ENCODE data around the gene FGR.
A peak's percentile ranks its signal among the peaks of the same experiment; 100 is the strongest.

The FGR gene

DNA sequence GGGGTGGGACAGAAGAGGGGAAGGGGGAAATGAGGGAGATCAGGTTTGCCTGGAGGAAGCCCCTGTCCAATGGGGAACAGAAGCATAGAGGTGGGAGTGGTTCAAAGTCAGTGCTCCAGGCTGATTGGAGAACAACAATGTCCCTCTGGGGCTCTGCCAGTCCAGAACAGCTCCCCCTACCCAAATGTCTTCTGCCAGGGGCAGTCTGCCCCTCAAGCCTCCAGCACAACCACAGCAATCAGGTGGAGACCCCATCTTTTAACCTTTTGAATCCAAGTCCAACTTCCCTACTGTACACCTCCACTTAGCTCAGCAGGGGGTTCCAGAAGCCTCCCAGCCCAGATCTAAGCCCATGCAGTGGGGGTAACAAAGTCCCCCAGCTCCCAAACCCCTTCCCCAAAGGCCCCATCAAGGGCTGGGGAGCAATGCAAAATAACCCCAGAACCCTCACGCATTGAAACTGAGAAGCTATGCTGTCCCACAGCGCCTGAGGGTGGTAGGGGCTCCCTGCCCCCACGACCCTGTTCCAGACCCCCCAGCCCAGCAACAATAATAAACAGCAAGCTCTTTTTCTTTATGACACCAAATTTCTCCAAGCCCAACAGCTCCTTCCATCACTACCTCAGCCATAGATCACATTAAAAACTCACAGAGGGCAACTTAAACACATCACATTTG is 34.3 kb downstream of the FGR start:
- Histone ChIP-seq H3K36me3 (replicated peaks in 1 of 2; ENCODE audit: control insufficient read depth in 2 of 2, insufficient read depth in 2 of 2, low read length in 2 of 2) (peaks cover 0 to 19% of the 10 kb centered on the region in 2 donors), H3K9ac (ENCODE audit: low read depth, low read length, poor library complexity) (no peak overlapping the region), H3K27me3 (ENCODE audit: control insufficient read depth in 3 of 3, insufficient read depth in 3 of 3, low read depth in 1 of 3, low read length in 3 of 3) (no peaks in the 10 kb centered on the region), H3K4me3 (ENCODE audit: low read length in 2 of 2) (peak overlapping the region in 1 of 2 donors; percentile 84), H2BK15ac (ENCODE audit: low read length) (no peak overlapping the region), H2AK5ac (ENCODE audit: low read depth, low read length) (peak overlapping the region; percentile 77), H3K79me1 (ENCODE audit: low read depth, low read length) (peaks cover 34% of the 10 kb centered on the region), H2BK120ac (ENCODE audit: low read depth, low read length) (no peak overlapping the region), H4K8ac (ENCODE audit: low read depth, low read length) (no peak overlapping the region), H3K4ac (ENCODE audit: low read length) (no peak overlapping the region), H3K27ac (replicated peaks; ENCODE audit: low read length) (no peak overlapping the region), H3K4me1 (ENCODE audit: control insufficient read depth in 2 of 2, insufficient read depth in 1 of 2, low read depth in 1 of 2, low read length in 2 of 2) (peaks cover 64 to 73% of the 10 kb centered on the region in 2 donors), H3K18ac (ENCODE audit: low read length) (no peak overlapping the region), H3K9me3 (replicated peaks in 1 of 2; ENCODE audit: control insufficient read depth in 2 of 2, insufficient read depth in 1 of 2, low read depth in 1 of 2, low read length in 2 of 2) (no peaks in the 10 kb centered on the region), H3K23ac (ENCODE audit: low read depth, low read length, poor library complexity) (no peak overlapping the region), H2BK5ac (ENCODE audit: low read length) (no peak overlapping the region), H3K14ac (ENCODE audit: low read length) (no peak overlapping the region), H2BK12ac (ENCODE audit: low read length) (no peak overlapping the region), H3K4me2 (ENCODE audit: insufficient read depth, low read length, poor library complexity, severe bottlenecking) (no peak overlapping the region), H2AFZ (ENCODE audit: low read length) (no peak overlapping the region), H4K91ac (ENCODE audit: low read depth, low read length, poor library complexity) (no peak overlapping the region)
- no CpG with 5 or more reads among the region's 3 CpGs for WGBS, 2 donors (ENCODE audit: extremely low coverage in 2 of 2, insufficient read length in 2 of 2, insufficient replicate concordance in 1 of 2)
- no peak for DNase-seq (ENCODE audit: low spot score)

DNA sequence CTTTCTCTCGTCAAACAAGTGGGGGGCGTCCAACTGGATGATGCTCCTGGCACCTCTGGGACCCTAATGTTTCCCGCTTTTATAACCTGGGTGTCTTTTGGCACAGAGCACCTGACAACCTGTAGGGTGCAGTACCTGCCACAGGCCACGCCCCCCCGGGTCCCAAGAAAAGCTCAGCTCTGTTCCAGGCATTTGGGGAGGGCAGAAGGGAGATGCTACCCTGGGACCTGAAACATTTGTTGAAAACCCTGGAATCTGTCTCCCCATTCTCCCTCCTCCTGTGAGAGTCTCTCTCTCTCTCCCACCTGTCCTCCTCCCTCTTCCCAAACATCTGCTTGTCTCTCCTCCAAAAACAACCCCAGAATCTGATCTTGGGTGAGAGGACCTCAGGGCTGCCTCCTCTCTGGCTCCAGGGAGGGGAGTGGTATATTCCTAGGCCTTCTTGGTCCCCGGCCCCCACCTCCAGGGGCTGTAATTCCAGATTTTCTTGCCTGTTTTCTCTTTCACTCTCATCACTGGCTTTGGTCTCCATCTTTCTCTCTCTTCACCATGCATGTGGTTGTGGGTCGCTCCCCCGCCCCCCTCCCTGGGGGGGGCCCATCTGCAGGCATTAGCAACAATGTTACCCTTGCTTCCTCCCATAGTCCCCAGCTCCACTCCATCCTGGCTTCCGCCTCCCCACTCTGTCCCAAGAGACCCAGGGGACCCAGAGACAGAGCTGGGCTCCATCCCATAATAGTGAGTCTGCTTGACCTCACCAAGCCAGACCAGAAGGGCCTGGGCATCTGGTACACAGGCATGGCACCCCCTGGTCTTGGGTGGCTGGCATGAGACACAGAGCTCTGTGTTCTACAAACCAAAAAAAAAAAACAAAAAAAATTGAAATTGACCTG is 35.1 kb downstream of the FGR start:
- no peak overlapping the region for H4K91ac ChIP-seq (ENCODE audit: low read depth, low read length, poor library complexity)
- no peak overlapping the region for H3K4me3 ChIP-seq (ENCODE audit: low read length in 2 of 2)
- no peak overlapping the region for H3K14ac ChIP-seq (ENCODE audit: low read length)
- no peak overlapping the region for H2BK15ac ChIP-seq (ENCODE audit: low read length)
- H3K4me1 ChIP-seq (ENCODE audit: control insufficient read depth in 2 of 2, insufficient read depth in 1 of 2, low read depth in 1 of 2, low read length in 2 of 2), result peaks cover 64 to 76% of the 10 kb centered on the region in 2 donors
- H3K36me3 ChIP-seq (replicated peaks in 1 of 2; ENCODE audit: control insufficient read depth in 2 of 2, insufficient read depth in 2 of 2, low read length in 2 of 2), result peaks cover 2 to 25% of the 10 kb centered on the region in 2 donors
- peaks cover 36% of the 10 kb centered on the region for H3K79me1 ChIP-seq (ENCODE audit: low read depth, low read length)
- H3K18ac ChIP-seq (ENCODE audit: low read length), result no peak overlapping the region
- no peak overlapping the region for H2AFZ ChIP-seq (ENCODE audit: low read length)
- H3K9ac ChIP-seq (ENCODE audit: low read depth, low read length, poor library complexity), result no peak overlapping the region
- H4K8ac ChIP-seq (ENCODE audit: low read depth, low read length), result no peak overlapping the region
- H2BK120ac ChIP-seq (ENCODE audit: low read depth, low read length), result no peak overlapping the region
- WGBS, 2 donors (ENCODE audit: extremely low coverage in 2 of 2, insufficient read length in 2 of 2, insufficient replicate concordance in 1 of 2), result no CpG with 5 or more reads among the region's 9 CpGs
- peak overlapping the region; percentile 37 for H3K4me2 ChIP-seq (ENCODE audit: insufficient read depth, low read length, poor library complexity, severe bottlenecking)
- H3K4ac ChIP-seq (ENCODE audit: low read length), result no peak overlapping the region
- no peak for DNase-seq (ENCODE audit: low spot score)
- no peaks in the 10 kb centered on the region for H3K9me3 ChIP-seq (replicated peaks in 1 of 2; ENCODE audit: control insufficient read depth in 2 of 2, insufficient read depth in 1 of 2, low read depth in 1 of 2, low read length in 2 of 2)
- H3K23ac ChIP-seq (ENCODE audit: low read depth, low read length, poor library complexity), result peak overlapping the region; percentile 47
- no peaks in the 10 kb centered on the region for H3K27me3 ChIP-seq (ENCODE audit: control insufficient read depth in 3 of 3, insufficient read depth in 3 of 3, low read depth in 1 of 3, low read length in 3 of 3)
- H3K27ac ChIP-seq (replicated peaks; ENCODE audit: low read length), result peak overlapping the region; percentile 60
- peak overlapping the region; percentile 51 for H2AK5ac ChIP-seq (ENCODE audit: low read depth, low read length)
- peak overlapping the region; percentile 54 for H2BK5ac ChIP-seq (ENCODE audit: low read length)
- H2BK12ac ChIP-seq (ENCODE audit: low read length), result no peak overlapping the region

DNA sequence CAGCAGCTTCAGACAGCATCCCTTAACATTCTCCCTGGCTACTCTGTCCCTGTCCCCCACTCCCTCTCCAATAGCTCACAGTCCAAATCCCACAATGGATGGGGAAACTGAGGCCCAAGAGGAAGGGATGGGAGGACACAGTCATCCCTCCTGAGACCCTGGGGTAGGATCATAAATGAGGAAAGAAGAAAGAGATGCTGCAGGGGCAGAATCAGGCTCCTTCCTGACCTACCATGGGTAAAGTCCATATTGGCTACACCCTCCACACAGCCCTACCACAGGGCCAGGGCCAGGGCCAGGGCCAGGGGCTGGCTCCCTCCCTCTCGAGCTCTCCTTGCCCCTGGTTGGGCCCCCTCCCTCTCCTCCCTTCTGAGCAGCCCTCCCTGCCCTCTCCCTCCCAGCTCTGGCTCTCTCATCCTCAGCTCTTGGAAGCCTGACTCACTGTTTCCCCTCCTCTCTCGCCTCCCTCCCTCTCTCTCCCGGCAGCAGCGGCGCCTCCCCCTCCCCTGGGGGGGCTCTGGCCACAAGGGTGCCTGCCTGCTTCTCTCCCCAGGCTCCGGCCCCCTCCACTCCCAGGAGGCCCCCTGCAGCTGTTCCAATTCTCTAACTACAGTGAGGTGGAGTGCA is 36.0 kb downstream of the FGR start:
- DNase-seq (ENCODE audit: low spot score), result no peak
- peak overlapping the region; percentile 30 for H2BK120ac ChIP-seq (ENCODE audit: low read depth, low read length)
- peak overlapping the region; percentile 54 for H2AK5ac ChIP-seq (ENCODE audit: low read depth, low read length)
- H3K79me1 ChIP-seq (ENCODE audit: low read depth, low read length), result peaks cover 41% of the 10 kb centered on the region
- H3K4me3 ChIP-seq (ENCODE audit: low read length in 2 of 2), result no peak overlapping the region
- H4K8ac ChIP-seq (ENCODE audit: low read depth, low read length), result no peak overlapping the region
- H3K4me2 ChIP-seq (ENCODE audit: insufficient read depth, low read length, poor library complexity, severe bottlenecking), result peak overlapping the region; percentile 37
- peak overlapping the region; percentile 62 for H2BK15ac ChIP-seq (ENCODE audit: low read length)
- peak overlapping the region; percentile 47 for H3K23ac ChIP-seq (ENCODE audit: low read depth, low read length, poor library complexity)
- peak overlapping the region; percentile 95 for H3K18ac ChIP-seq (ENCODE audit: low read length)
- H2BK12ac ChIP-seq (ENCODE audit: low read length), result peak overlapping the region; percentile 63
- no peak overlapping the region for H2AFZ ChIP-seq (ENCODE audit: low read length)
- peak overlapping the region; percentile 28 for H3K14ac ChIP-seq (ENCODE audit: low read length)
- peaks cover 69 to 80% of the 10 kb centered on the region in 2 donors for H3K4me1 ChIP-seq (ENCODE audit: control insufficient read depth in 2 of 2, insufficient read depth in 1 of 2, low read depth in 1 of 2, low read length in 2 of 2)
- H3K27me3 ChIP-seq (ENCODE audit: control insufficient read depth in 3 of 3, insufficient read depth in 3 of 3, low read depth in 1 of 3, low read length in 3 of 3), result no peaks in the 10 kb centered on the region
- peak overlapping the region; percentile 54 for H2BK5ac ChIP-seq (ENCODE audit: low read length)
- WGBS, 2 donors (ENCODE audit: extremely low coverage in 2 of 2, insufficient read length in 2 of 2, insufficient replicate concordance in 1 of 2), result no CpG with 5 or more reads among the region's 6 CpGs
- peaks cover 2 to 25% of the 10 kb centered on the region in 2 donors for H3K36me3 ChIP-seq (replicated peaks in 1 of 2; ENCODE audit: control insufficient read depth in 2 of 2, insufficient read depth in 2 of 2, low read length in 2 of 2)
- peak overlapping the region; percentile 53 for H4K91ac ChIP-seq (ENCODE audit: low read depth, low read length, poor library complexity)
- no peaks in the 10 kb centered on the region for H3K9me3 ChIP-seq (replicated peaks in 1 of 2; ENCODE audit: control insufficient read depth in 2 of 2, insufficient read depth in 1 of 2, low read depth in 1 of 2, low read length in 2 of 2)
- peak overlapping the region; percentile 60 for H3K27ac ChIP-seq (replicated peaks; ENCODE audit: low read length)
- no peak overlapping the region for H3K4ac ChIP-seq (ENCODE audit: low read length)
- H3K9ac ChIP-seq (ENCODE audit: low read depth, low read length, poor library complexity), result peak overlapping the region; percentile 78

Measured in neuronal stem cell (in vitro differentiated cells).